ENCODE measurements around the gene TRABD2B.

TRABD2B gene

GRCh38 chr1:47893412-47893811 lies 103.8 kb downstream of the TRABD2B start (continued):
- TF ChIP-seq ZNF433 (tag by site-specific recombination; IDR thresholded peaks at IDR 0.05; ENCODE audit: low read depth), result no peak
- TF ChIP-seq ZNF26 (tag by site-specific recombination; IDR thresholded peaks at IDR 0.05), result no peak
- TF ChIP-seq ZEB2 (tag by site-specific recombination; IDR thresholded peaks at IDR 0.05), result no peak
- no peak for TF ChIP-seq REPIN1 (tag by site-specific recombination; IDR thresholded peaks at IDR 0.05; ENCODE audit: low read depth)
- no peak for TF ChIP-seq GFI1B (tag by site-specific recombination; IDR thresholded peaks at IDR 0.05)
- no peak for TF ChIP-seq ZIC2 (tag by site-specific recombination; IDR thresholded peaks at IDR 0.05)

DNA sequence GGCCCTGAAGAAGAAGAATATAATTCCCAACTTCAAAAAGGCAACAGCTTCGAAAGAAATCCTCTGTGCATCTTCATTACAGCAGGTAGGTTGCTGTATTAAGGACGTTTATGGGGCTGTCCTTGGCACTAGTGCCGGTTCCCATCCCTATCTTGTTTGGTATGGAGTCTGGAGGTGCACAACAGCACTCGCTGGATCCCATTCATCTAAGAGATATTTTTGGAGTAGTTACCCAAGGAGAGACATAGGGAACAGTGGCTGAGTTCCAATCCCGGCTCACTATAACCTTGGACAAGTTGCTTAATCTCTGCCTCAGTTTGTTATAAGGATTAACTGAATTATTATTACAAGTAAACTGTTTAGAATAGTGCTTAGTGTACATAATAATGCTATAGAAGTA lies 106.4 kb downstream of the TRABD2B start:
- Histone ChIP-seq H3K36me3 (ENCODE audit: control insufficient read depth in 2 of 2, insufficient read depth in 1 of 2, low read length in 2 of 2) (no peaks in the 10 kb centered on the region), H3K4me3 (ENCODE audit: low read depth, low read length) (no peak overlapping the region), H3K27ac (ENCODE audit: extremely low read depth, low read depth, low read length) (no peak overlapping the region), H3K9me3 (ENCODE audit: control insufficient read depth, insufficient read depth, low read depth, low read length) (no peaks in the 10 kb centered on the region), H3K4me1 (ENCODE audit: control insufficient read depth, insufficient read depth, low read length) (peaks cover 4% of the 10 kb centered on the region)
- CTCF ChIA-PET, result interaction anchor here (0.6 kb wide), 1 partner anchor 787 kb away, joined by 5 read pairs; no protein-coding TSS in a partner anchor
- POLR2A ChIA-PET, result no interaction called here
- TF ChIP-seq ZNF221 (tag by site-specific recombination; IDR thresholded peaks at IDR 0.05; ENCODE audit: borderline replicate concordance) (no peak), ZNF677 (tag by site-specific recombination; IDR thresholded peaks at IDR 0.05) (no peak), ZNF341 (tag by site-specific recombination; IDR thresholded peaks at IDR 0.05; ENCODE audit: low read depth) (no peak), ZSCAN16 (tag by site-specific recombination; IDR thresholded peaks at IDR 0.05) (no peak), PRDM2 (tag by site-specific recombination; IDR thresholded peaks at IDR 0.05; ENCODE audit: borderline replicate concordance) (no peak), ZNF302 (tag by site-specific recombination; IDR thresholded peaks at IDR 0.05; ENCODE audit: low read depth) (no peak), ZNF600 (tag by site-specific recombination; IDR thresholded peaks at IDR 0.05) (no peak), ZNF518A (tag by site-specific recombination; conservative IDR thresholded peaks at IDR 0.05; ENCODE audit: low read depth) (no peak), ZBTB21 (tag by site-specific recombination; IDR thresholded peaks at IDR 0.05) (no peak)
- TF ChIP-seq, protein P1, sequence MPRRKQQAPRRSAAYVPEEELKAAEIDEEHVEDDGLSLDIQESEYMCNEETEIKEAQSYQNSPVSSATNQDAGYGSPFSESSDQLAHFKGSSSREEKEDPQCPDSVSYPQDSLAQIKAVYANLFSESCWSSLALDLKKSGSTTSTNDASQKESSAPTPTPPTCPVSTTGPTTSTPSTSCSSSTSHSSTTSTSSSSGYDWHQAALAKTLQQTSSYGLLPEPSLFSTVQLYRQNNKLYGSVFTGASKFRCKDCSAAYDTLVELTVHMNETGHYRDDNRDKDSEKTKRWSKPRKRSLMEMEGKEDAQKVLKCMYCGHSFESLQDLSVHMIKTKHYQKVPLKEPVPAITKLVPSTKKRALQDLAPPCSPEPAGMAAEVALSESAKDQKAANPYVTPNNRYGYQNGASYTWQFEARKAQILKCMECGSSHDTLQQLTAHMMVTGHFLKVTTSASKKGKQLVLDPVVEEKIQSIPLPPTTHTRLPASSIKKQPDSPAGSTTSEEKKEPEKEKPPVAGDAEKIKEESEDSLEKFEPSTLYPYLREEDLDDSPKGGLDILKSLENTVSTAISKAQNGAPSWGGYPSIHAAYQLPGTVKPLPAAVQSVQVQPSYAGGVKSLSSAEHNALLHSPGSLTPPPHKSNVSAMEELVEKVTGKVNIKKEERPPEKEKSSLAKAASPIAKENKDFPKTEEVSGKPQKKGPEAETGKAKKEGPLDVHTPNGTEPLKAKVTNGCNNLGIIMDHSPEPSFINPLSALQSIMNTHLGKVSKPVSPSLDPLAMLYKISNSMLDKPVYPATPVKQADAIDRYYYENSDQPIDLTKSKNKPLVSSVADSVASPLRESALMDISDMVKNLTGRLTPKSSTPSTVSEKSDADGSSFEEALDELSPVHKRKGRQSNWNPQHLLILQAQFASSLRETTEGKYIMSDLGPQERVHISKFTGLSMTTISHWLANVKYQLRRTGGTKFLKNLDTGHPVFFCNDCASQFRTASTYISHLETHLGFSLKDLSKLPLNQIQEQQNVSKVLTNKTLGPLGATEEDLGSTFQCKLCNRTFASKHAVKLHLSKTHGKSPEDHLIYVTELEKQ (tag by site-specific recombination; IDR thresholded peaks at IDR 0.05; ENCODE audit: borderline replicate concordance), result no peak
- TF ChIP-seq, protein P2, sequence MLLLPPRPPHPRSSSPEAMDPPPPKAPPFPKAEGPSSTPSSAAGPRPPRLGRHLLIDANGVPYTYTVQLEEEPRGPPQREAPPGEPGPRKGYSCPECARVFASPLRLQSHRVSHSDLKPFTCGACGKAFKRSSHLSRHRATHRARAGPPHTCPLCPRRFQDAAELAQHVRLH (tag by site-specific recombination; IDR thresholded peaks at IDR 0.05), result no peak
- TF ChIP-seq, protein P3, sequence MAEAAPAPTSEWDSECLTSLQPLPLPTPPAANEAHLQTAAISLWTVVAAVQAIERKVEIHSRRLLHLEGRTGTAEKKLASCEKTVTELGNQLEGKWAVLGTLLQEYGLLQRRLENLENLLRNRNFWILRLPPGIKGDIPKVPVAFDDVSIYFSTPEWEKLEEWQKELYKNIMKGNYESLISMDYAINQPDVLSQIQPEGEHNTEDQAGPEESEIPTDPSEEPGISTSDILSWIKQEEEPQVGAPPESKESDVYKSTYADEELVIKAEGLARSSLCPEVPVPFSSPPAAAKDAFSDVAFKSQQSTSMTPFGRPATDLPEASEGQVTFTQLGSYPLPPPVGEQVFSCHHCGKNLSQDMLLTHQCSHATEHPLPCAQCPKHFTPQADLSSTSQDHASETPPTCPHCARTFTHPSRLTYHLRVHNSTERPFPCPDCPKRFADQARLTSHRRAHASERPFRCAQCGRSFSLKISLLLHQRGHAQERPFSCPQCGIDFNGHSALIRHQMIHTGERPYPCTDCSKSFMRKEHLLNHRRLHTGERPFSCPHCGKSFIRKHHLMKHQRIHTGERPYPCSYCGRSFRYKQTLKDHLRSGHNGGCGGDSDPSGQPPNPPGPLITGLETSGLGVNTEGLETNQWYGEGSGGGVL (tag by site-specific recombination; IDR thresholded peaks at IDR 0.05), result no peak
